ENCODE data around the gene ZNF433.
"Not testable (repeated sequence)": the region's sequence is repeated elsewhere in the genome, so short reads cannot be mapped to it uniquely, and the experiment has no call there.

ZNF433 gene

DNA sequence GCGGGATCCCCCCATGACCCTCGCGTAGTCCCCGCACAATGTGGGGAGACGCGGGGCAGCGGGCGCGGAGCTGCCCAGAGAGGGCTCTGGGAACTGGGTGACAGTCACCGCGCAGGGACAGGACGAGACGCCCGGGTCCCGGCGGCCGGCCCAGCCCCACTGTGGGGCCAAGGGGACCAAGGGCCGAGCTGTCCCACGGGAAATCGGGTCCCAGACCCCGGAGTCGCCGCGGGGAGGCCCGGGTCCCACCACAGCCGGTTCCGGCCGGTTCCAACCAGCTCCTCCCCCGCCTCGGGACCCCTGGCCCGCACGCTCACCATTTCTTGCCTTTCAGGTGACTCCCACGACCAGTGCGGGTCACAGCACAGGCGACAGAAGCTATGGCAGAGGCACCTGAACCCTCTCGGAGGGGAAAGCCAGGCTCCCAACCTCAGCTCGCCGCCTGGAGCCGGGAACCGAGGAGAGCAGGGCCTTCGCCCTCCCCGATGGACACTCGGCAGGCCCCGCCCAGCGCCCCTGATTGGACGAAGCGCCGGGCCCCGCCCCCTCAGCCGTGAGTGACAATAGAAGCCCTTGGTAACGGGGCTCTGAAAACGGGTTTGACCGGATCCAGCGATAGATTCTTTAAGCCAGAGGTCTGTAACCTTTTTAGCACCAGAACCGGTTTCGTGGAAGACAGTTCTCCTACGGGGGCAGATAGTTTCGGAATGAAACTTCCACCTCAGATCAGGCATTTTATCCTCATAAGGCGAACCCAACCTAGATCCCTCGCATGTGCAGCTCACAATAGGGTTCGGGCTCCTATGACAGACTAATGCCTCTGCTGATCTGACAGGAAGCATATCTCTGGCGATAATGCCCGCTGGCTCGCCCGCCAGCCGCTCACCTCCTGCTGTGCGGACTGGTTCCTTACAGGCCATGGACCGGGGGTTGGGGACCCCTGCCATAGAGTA, at the start of gene ZNF433:
TSS of gene ZNF433 (minus strand) at position 460 of the 953 bp plus-strand sequence. CDS start at position 320, 140 bp downstream.
- peak; percentile 93 for DNase-seq

DNA sequence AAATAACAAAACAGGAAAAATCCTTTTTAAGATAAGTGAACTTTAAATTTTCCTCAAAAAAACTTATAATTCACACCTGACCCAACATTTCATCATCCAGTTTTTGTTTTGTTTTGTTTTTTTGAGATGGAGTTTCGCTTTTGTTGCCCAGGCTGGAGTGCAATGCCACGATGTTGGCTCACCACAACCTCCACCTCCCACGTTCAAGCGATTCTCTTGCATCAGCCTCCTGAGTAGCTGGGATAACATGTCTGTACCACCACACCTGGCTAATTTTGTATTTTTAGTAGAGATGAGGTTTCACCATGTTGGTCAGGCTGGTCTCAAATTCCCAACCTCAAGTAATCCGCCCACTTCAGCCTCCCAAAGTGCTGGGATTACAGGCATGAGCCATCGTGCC, 47.9 kb upstream of the ZNF433 start:
- not testable (repeated sequence) for DNase-seq

DNA sequence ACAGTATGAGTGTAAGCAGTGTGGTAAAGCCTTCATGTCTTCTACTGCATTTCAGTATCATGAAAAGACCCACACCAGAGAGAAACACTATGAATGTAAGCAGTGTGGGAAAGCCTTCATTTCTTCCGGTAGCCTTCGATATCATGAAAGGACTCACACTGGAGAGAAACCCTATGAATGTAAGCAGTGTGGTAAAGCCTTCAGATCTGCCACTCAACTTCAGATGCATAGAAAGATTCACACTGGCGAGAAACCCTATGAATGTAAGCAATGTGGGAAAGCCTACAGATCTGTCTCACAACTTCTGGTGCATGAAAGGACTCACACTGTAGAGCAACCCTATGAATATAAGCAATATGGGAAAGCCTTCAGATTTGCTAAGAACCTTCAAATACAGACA, 41.9 kb upstream of the ZNF433 start:
- no peak for DNase-seq

DNA sequence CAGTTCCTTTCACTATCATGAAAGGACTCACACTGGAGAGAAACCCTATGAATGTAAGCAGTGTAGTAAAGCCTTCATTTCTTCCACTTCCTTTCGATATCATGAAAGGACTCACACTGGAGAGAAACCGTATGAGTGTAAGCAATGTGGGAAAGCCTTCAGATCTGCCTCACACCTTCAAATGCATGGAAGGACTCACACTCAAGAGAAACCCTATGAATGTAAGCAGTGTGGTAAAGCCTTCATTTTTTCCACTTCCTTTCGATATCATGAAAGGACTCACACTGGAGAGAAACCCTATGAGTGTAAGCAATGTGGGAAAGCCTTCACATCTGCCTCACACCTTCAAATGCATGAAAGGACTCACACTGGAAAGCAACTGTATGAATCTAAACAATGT, 40.9 kb upstream of the ZNF433 start:
- not testable (repeated sequence) for DNase-seq

DNA sequence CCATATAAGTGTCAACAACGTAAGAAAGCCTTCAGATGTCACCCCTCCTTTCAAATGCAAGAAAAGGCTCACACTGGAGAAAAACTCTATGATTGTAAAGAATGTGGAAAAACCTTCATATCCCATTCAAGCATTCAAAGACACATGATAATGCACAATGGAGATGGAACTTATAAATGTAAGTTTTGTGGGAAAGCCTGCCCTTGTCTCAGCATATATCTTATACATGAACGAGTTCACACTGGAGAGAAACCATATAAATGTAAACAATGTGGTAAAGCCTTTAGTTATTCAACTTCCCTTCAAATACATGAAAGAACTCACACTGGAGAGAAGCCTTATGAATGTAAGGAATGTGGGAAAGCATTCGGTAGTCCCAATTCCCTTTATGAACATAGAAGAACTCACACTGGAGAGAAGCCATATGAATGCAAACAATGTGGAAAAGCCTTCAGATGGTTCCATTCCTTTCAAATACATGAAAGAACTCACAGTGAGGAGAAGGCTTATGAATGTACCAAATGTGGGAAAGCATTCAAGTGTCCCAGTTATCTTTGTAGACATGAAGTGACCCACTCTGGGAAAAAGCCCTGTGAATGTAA, 40.2 kb upstream of the ZNF433 start:
- DNase-seq: no peak

DNA sequence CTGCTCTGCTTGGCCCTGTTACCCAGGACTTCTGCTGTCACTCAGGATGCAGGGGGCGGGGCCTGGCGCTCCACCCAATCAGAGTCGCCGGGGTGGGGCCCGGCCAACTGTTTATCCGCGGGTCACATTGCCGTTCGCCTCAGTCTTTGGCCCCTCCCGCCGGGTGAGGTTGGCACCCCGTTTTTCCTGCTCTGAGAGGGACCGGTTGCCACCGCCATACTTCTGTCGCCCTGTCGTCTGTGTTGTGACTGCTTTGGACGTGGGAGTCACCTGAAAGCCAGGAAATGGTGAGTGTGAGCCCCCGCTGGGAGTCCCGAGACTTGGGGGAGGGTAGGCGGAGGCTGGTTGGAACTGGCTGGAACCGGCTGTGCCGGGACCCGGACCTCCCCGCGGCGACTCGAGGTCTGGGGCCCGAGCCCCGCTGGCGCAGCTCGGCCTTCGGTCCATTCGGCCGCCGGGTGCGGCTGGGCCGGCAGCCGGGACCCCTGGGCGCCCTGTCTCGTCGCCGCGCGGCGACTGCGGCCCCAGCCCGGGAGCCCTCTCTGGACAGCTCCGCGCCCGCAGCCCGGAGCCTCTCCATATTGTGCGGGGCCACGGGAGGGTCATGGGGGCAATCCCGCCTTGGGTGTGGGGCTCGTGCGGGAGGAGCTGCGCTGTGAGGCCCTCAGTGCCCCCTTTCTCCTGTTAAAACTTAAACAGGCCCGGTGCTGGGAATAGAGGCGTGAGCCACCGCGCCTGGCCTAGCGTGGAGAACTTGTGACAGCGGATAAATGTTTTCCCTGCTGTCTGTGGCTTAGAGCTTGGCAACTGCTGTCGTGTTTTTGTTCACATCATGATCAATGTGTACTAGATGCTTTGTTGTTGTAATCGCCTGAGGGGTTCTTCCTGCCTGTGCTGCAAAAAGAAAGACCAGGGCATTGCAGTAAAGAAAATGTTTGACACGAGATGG, 29.4 kb upstream of the ZNF433 start, which contains the start of gene ZNF844:
TSS of gene ZNF844 (plus strand) at position 142 of the 949 bp plus-strand sequence. CDS start at position 285, 143 bp downstream.
- DNase-seq: peak; percentile 63

DNA sequence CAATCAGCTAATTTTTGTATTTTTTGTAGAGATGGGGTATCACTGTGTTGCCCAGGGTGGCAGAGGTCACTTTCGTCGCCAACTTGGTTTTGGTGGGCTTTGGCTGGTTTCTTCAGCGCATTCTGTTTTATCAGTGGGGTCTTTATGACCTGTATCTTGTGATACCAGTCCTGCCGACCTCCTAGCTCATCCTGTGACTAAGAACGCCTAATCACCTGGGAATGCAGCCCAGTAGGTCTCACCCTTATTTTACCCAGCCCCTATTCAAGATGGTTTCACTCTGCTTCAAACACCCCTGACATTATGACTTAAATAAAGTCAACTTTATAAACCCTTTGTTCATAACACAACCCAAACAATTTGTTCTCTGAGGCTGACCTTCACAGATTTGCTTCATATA, 20.3 kb upstream of the ZNF433 start:
- DNase-seq: no peak

DNA sequence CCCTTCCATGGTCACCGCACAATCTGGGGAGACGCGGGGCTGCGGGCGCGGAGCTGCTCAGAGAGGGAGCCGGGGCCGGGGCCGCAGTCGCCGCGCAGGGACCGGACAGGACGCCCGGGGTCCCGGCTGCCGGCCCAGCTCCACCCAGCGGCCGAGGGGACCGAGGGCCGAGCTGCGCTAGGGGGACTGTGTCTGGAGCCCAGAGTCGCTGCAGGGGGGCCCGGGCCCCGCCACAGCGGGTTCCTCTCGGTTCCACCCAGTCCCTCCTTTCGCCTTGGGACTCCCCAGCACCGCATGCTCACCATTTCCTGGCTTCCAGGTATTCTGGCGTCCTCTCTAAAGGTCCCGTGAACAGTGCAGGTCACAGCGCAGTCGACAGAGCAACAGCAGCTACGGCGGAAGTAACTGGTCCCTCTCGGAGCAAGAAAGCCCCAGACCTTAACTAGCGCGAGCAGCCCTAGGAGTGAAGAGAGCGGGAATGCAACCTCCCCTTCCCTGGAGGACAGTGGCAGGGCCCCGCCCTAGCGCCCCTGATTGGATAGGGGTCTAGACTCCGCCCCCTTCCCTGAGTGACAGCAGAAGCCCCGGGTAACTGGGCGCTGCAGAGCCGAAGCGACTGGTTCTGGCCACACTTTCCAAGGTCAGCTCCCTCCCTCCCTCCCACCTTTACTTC, 17.2 kb upstream of the ZNF433 start, which contains the start of gene ZNF878:
TSS of gene ZNF878 (minus strand) at position 465 of the 673 bp plus-strand sequence. CDS start at position 305, 160 bp downstream.
- DNase-seq: peak; percentile 68

DNA sequence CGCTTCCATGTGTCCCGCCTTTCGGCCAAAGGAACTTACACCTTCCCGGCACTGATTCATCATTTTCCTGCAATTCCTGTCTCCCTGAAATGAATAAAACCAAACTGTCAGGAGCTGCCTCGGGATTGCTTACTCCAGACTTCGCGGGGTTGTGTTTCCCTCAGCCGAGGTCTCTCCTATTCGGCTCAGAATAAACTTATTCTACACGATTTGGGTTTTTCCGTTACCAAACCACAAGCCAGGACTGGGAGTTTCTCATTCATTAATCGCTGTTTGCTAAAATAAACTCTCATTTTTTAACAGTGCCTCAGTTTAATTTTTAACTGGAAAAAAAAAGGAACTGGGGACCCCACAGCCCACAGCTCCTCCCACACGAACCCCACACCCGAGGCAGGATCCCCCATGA, 16.6 kb upstream of the ZNF433 start:
- DNase-seq: no peak

DNA sequence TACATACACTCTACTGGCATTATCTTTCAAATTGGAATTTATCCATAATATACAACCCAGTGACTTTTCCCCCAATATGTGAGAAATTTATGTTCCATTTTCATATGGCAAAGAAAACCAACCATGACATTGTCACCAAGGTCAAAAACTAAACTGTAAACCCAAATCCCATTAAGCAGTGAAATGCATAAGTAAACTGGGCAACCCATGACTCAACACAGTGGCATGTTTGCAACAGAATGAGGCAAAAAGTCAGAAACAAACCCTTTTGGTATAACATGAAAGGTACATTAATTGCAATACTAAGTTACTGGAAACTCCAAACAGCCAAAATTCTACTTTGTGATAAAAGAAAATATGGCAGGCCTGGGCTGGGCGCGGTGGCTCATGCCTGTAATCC, 12.4 kb upstream of the ZNF433 start:
- DNase-seq: no peak

DNA sequence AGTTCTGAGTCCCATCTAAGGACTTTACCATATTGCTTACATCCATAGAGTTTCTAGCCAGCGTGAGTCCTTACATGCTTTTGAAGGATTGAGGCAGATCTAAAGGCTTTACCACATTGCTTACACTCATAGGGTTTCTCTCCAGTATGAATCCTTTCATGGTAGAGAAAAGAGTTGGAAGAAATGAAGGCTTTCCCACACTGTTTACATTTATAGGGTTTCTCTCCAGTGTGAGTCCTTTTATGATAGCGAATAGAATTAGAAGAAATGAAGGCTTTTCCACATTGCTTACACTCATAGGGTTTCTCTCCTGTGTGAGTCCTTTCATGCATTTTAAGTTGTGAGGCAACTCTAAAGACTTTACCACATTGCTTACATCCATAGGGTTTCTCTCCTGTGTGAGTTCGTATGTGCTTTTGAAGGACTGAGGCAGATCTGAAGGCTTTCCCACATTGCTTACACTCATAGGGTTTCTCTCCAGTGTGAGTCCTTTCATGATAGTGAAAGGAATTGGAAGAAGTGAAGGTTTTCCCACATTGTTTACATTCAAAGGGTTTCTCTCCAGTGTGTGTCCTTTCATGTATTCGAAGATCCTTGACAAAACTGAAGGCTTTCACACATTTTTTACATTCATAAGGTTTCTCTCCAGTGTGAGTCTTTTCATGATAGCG, 8.4 kb upstream of the ZNF433 start:
- DNase-seq: no peak

DNA sequence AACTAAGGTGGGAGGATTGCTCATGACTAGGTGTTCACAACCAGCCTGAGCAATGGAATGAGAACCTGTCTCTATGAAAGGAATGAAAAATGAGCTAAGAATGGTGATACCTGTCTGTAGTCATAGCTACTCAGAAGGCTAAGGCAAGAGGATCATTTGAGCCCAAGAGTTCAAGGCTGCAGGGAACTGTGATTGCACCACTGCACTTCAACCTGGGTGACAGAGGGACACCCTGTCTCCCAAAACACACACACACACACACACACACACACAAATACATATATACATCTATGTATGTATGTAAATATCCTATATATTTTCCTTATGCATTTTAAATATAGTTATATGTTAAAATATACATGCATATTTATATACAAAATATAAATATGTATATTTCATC, 7.4 kb upstream of the ZNF433 start:
- no peak for DNase-seq

DNA sequence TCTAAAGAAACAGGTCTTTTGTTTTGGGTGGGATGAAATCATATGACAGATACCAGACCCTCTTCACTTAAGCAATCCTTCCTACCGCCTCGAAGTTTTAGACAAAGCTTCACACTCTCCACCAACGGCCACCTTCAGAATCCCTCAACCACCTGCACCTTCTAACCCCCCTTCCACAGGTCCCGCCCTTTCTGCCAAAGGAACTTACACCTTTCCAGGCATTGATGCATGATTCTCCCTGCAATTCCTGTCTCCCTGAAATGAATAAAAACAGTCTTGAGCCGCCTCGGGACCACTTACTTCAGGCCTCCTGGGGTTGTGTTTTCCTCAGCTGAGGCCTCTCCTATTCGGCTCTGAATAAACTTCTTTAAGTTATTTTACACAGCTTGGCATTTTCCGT, 859 bp downstream of the ZNF433 start:
- DNase-seq: no peak

DNA sequence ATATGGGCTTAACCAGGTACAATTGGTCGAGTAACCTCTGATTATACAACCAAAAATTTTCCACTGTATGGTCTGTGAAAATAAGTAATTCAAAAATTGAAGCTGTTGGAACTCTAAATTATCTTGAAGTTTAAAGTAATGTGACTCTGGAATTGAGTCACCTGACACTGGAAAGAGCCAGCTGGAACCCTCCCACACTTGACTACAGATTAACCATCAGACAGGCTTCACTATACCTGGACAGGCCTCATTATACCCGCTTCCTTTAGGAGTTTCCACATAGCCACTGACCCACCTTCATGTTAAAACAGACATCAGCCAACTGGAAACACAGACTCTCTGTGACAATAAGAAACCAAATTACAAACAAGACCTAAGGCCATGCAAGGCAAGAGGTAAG, 1.3 kb downstream of the ZNF433 start:
- DNase-seq: no peak

DNA sequence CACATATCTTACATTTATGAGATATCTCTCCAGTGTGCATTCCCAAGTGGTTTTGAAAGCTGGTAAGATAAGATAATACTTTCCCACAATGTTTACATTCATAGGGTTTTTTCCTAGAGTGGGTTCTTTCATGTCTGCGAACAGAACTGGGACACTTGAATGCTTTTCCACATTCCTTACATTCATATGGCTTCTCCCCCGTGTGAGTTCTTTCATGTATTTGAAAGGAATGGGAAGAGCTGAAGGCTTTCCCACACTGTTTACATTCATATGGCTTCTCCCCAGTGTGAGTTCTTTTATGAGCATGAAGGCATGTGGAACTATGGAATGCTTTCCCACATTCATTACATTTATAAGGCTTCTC, 19.7 kb downstream of the ZNF433 start:
- DNase-seq: no peak

DNA sequence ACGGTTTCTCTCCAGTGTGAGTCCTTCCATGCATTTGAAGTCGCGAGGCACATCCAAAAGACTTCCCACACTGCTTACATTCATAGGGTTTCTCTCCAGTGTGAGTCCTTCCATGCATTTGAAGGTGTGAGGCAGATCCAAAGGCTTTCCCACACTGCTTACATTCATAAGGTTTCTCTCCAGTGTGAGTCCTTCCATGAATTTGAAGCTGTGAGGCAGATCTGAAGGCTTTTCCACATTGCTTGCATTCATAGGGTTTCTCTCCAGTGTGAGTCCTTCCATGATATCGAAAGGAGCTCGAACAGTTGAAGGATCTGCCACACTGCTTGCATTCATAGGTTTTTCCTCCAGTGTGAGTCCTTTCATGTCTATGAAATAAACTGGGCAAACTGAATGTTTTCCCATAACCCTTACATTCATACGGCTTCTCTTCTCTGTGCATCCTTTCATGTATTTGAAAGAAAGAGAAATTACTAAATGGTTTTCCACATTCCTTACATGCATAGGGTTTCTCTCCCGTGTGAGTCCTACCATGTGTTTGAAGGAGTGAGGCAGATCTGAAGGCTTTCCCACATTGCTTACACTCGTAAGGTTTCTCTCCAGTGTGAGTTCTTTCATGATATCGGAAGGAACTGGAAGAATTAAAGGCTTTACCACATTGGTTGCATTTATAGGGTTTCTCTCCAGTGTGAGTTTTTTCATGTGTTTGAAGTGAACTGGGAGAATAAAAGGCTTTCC, 20.3 kb downstream of the ZNF433 start:
- DNase-seq: no peak

DNA sequence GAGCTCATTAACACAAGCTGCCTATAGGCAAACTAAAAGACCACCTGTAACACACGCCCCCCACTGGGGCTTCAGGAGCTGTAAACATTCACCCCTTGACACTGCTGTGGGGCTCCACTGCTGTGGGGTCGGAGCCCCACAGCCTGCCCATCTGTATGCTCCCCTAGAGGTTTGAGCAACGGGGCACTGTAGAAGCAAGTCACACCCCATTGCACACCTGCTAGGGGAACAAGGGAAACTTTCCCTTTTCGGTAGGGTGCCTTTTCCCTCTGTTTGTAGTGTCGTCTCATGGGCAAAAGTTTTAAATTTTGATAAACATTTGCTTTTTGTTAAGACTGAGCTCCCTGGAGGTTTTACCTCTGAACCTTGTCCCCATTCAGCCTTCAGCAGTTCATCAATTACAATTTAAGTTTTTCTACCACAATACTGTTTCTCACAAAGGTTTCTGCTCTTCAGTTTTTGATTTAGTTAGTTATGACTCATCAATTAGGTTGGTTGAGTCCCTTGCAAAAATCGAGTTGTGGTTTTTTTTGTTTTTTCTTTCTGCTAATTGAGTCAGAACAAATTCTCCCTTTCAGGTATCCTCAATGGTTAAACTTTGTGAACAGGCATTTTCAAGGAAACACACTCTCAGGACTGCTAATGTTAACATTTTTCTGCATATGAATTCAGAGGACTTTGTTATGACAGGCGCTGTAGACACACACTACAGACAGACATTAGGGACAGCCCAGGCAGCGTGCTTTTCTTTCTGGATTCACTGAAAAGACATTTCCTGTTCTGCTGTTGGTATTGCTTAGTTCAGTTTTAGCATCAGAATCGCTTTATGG, 35.1 kb downstream of the ZNF433 start:
- no peak for DNase-seq

DNA sequence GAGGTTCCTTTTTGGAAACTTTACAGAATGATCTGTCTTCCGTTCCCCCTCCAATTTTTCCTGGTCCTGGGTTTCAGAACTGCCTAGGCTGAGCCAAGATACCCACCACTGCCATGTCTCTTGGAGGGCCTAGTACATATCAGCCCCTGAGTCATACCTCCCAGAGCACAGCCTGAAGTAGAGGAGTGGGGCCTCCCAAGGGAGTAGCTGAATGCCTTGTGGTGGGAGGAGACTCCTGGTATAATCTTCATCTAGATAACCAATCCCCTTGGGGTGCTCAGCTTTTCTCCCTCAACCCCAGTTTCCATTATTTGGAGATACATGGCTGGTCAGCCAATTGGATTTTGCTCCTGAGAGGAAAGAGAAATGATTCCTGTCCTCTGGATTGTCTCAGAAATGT, 40.3 kb downstream of the ZNF433 start:
- DNase-seq: no peak

DNA sequence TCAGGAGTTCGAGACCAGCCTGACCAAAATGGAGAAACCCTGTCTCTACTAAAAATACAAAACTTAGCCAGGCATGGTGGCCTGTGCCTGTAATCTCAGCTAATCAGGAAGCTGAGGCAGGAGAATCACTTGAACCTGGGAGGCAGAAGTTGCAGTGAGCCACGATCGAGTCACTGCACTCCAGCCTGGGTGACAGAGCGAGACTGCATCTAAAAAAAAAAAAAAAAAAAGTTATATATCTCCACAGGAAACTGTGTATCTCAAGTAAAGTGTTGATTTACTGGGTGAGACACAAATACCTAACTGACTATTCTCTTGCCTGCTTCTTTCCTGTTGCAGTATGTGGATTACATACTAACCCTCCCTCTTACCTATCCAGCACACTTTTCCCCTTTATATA, 43.6 kb downstream of the ZNF433 start:
- not testable (repeated sequence) for DNase-seq

DNA sequence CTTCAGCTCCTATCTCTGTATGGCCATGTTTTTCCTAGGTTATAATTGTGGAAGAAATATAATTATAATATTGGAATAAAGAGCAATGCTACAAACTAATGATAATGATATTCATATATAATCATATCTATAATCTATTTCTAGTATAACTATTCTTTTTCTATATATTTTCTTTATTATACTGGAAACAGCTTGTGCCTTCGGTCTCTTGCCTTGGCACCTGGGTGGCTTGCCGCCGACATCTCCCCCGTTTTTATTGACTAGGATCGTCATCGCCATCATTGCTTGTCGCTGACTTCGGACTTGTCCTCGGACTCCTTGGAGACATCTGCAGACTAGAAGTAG, 46.4 kb downstream of the ZNF433 start:
- DNase-seq: no peak

Data from NCI-H2029 treated with DMSO at 0.1 percent for 48 hours (cell line).